DND-41 (cell line): ENCODE results near the gene PAPPA2.

Source experiments
- ATAC-seq: fragments of 200-7000 bp; cut with Tn5 transposase; 3 replicates; pipeline ENCODE4 v1.9.1; 2021; ENCODE audit warnings: low read depth; ENCODE audit not compliant: insufficient read depth
- DNase-seq: peaks from one replicate; pipeline ENCODE4 v3.0.0-alpha.2; 2020
- H2AFZ ChIP-seq: 2 replicates; pipeline ENCODE4 v1.6.0; 2012; ENCODE audit warnings: low read depth, low read length
- H3K27ac ChIP-seq: 2 replicates; pipeline ENCODE4 v1.5.1; 2012; ENCODE audit warnings: low read length, inconsistent platforms
- H3K27me3 ChIP-seq: fragments of 200-600 bp; sonication (generic); 2 replicates; pipeline ENCODE4 v1.6.0; 2012; ENCODE audit warnings: low read length, mild to moderate bottlenecking, inconsistent platforms; ENCODE audit not compliant: insufficient read depth, poor library complexity
- H3K36me3 ChIP-seq: 2 replicates; pipeline ENCODE4 v1.5.1; 2012; ENCODE audit warnings: low read length, inconsistent platforms; ENCODE audit not compliant: insufficient read depth
- H3K4me1 ChIP-seq: 2 replicates; pipeline ENCODE4 v1.5.1; 2012; ENCODE audit warnings: mild to moderate bottlenecking, low read length; ENCODE audit not compliant: insufficient read depth
- H3K4me2 ChIP-seq: 2 replicates; pipeline ENCODE4 v1.6.0; 2012; ENCODE audit warnings: mild to moderate bottlenecking, moderate library complexity, low read length, inconsistent platforms; ENCODE audit not compliant: insufficient read depth
- H3K4me3 ChIP-seq, 2 experiments: fragments of 200-600 bp in 1 of 2; shearing (Covaris generic) in 1 of 2; 2 replicates each; pipeline ENCODE4 v1.5.1; 2012 to 2016; ENCODE audit warnings: inconsistent platforms in 2 of 2, low read length in 2 of 2, mild to moderate bottlenecking in 2 of 2, low read depth in 1 of 2, moderate library complexity in 1 of 2
- H3K79me2 ChIP-seq: 2 replicates; pipeline ENCODE4 v1.6.0; 2012; ENCODE audit warnings: low read length, inconsistent platforms; ENCODE audit not compliant: insufficient read depth
- H3K9ac ChIP-seq: 2 replicates; pipeline ENCODE4 v1.6.0; 2012; ENCODE audit warnings: low read depth, mild to moderate bottlenecking, inconsistent platforms, low read length, moderate library complexity
- H3K9me3 ChIP-seq: 2 replicates; pipeline ENCODE4 v1.5.1; 2012; ENCODE audit warnings: low read length, moderate library complexity, mild to moderate bottlenecking, inconsistent platforms; ENCODE audit not compliant: insufficient read depth, severe bottlenecking
- H4K20me1 ChIP-seq: 2 replicates; pipeline ENCODE4 v1.6.0; 2012; ENCODE audit warnings: low read length; ENCODE audit not compliant: insufficient read depth
- EZH2 ChIP-seq: IDR thresholded peaks from 3 replicates; pipeline ENCODE4 v1.6.1; 2012; ENCODE audit warnings: borderline replicate concordance, low read depth, mild to moderate bottlenecking, moderate library complexity, low read length, inconsistent platforms; ENCODE audit not compliant: severe bottlenecking
- TF ChIP-seq, protein P1 (sequence below): IDR thresholded peaks from 2 replicates; pipeline ENCODE4 v1.5.1; 2012; ENCODE audit warnings: borderline replicate concordance, low read length, moderate library complexity, mild to moderate bottlenecking; ENCODE audit not compliant: poor library complexity, severe bottlenecking; ENCODE audit errors: extremely low read depth

Gene PAPPA2

DNA sequence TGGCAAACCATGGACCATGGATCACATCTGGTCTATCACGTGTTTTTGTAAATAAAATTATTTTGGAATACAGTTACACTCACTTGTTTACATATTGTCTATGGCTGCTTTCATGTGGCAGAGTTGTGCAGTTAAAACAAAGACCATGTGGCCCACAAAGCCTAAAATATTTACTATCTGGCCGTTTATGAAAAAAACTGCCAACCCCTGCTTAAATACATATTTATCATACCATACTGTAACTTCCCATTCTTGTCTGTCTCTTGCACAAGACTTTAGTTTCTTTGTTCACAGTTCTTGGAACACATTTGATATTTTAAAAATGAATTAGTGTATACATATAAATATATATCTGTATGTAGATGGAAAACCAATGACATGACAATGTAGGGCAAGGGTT, 141.5 kb downstream of the PAPPA2 start:
- TF ChIP-seq EZH2, result no peak
- Histone ChIP-seq H3K4me1 (no peaks in the 10 kb centered on the region), H3K9ac (no peak overlapping the region), H3K27me3 (no peaks in the 10 kb centered on the region), H4K20me1 (no peaks in the 10 kb centered on the region), H3K79me2 (no peaks in the 10 kb centered on the region), H3K36me3 (no peaks in the 10 kb centered on the region), H2AFZ (no peak overlapping the region), H3K27ac (no peak overlapping the region), H3K9me3 (no peaks in the 10 kb centered on the region), H3K4me2 (no peak overlapping the region), H3K4me3 (no peak overlapping the region)
- DNase-seq (no peak), ATAC-seq (no peak)

DNA sequence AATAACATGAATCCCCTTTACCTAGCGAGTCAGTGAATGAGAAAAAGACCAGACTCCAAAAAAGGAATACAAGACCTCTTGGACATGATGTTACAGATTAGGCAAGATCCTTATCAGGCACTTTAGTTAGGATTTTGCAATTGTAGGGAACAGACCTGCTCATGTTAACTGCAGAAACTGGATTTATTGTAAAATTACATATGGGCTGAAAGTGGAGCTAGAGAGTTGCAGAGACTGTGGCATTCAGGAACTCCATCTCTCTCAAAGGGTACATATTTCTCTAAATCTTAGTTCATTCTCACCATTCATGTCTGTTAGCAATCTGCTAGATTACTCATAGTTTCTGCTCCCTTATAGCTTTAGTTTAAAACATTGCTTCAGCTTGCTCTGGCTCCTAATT, 142.2 kb downstream of the PAPPA2 start:
- no peak overlapping the region for H3K4me3 ChIP-seq
- no peaks in the 10 kb centered on the region for H3K4me1 ChIP-seq
- no peak overlapping the region for H3K9ac ChIP-seq
- no peaks in the 10 kb centered on the region for H3K9me3 ChIP-seq
- H3K79me2 ChIP-seq, result no peaks in the 10 kb centered on the region
- H2AFZ ChIP-seq, result no peak overlapping the region
- no peak overlapping the region for H3K4me2 ChIP-seq
- no peaks in the 10 kb centered on the region for H3K27me3 ChIP-seq
- no peaks in the 10 kb centered on the region for H3K36me3 ChIP-seq
- H3K27ac ChIP-seq, result no peak overlapping the region
- ATAC-seq (no peak), DNase-seq (no peak)
- TF ChIP-seq, protein P1, sequence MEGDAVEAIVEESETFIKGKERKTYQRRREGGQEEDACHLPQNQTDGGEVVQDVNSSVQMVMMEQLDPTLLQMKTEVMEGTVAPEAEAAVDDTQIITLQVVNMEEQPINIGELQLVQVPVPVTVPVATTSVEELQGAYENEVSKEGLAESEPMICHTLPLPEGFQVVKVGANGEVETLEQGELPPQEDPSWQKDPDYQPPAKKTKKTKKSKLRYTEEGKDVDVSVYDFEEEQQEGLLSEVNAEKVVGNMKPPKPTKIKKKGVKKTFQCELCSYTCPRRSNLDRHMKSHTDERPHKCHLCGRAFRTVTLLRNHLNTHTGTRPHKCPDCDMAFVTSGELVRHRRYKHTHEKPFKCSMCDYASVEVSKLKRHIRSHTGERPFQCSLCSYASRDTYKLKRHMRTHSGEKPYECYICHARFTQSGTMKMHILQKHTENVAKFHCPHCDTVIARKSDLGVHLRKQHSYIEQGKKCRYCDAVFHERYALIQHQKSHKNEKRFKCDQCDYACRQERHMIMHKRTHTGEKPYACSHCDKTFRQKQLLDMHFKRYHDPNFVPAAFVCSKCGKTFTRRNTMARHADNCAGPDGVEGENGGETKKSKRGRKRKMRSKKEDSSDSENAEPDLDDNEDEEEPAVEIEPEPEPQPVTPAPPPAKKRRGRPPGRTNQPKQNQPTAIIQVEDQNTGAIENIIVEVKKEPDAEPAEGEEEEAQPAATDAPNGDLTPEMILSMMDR, result no peak
- TF ChIP-seq EZH2, result no peak
- H4K20me1 ChIP-seq, result no peaks in the 10 kb centered on the region

DNA sequence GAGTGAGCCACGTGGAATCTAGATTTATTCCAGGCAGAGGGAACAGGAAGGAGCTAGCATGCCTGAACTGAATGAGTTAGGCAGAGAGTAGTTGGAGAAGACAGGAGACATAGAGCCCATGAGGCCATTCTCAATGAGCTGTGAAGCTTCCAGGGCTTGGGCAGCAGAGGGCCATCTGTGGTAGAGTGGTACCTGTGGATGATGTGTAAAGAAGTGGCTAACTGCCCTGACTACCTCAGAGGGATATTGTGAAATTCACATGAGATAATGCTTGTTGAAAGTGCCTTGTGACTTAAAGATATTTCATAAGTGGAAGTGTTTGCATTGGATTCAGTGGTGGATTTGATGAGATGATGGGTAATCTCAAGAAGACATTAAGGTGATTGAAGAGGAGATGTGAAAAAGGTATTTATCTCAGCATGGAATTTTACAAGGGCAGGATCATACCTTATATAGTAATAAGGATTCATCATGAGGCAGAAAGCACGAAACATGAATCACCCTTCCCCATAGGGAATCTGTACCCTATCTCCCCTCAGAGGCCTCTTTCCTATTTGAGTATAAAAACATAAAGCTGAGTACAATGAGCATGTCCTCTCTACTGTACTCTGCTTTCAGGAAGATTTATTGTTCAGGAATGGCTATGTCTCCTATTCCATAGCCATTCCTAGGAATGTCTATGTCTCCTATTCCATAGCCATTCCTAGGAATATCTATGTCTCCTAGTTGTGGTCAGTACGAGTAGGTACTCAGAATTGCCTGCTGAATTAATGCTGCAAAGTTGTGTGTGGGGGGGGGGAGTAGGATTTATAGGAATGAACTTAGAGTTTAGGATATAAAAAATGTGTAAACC, 146.8 kb downstream of the PAPPA2 start:
- H2AFZ ChIP-seq, result no peak overlapping the region
- no peak overlapping the region for H3K9ac ChIP-seq
- H3K27ac ChIP-seq, result no peak overlapping the region
- no peaks in the 10 kb centered on the region for H3K36me3 ChIP-seq
- ATAC-seq (no peak), DNase-seq (no peak)
- no peaks in the 10 kb centered on the region for H3K27me3 ChIP-seq
- H3K79me2 ChIP-seq, result no peaks in the 10 kb centered on the region
- H3K9me3 ChIP-seq, result no peaks in the 10 kb centered on the region
- no peak overlapping the region for H3K4me2 ChIP-seq
- no peak overlapping the region for H3K4me3 ChIP-seq
- no peak for TF ChIP-seq EZH2
- TF ChIP-seq, protein P1, result no peak
- no peaks in the 10 kb centered on the region for H3K4me1 ChIP-seq
- no peaks in the 10 kb centered on the region for H4K20me1 ChIP-seq

DNA sequence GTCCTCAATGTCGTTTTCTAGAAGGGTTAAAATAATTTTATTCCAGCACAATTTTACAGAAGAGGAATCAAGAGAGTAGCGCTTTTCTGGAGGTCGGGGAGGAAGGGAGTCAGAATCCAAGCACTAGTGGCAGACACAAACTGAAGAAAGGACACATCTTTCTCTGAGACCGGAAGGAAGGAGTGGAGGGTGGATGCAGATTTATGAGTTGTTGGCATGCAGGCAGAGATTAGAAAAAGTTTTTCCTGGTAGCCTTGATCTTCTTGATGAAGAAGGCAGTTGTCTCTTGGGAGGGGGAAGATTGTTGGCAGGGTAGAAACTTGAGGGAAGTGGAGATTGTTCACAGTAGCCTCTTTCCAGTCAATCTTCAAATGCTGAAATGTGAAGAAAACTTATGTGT, 149.8 kb downstream of the PAPPA2 start:
- no peaks in the 10 kb centered on the region for H3K27me3 ChIP-seq
- ATAC-seq, result no peak
- DNase-seq, result no peak
- H3K4me1 ChIP-seq, result no peaks in the 10 kb centered on the region
- no peak overlapping the region for H3K9ac ChIP-seq
- TF ChIP-seq, protein P1, result no peak
- TF ChIP-seq EZH2, result no peak
- H2AFZ ChIP-seq, result no peak overlapping the region
- no peak overlapping the region for H3K4me3 ChIP-seq
- H3K27ac ChIP-seq, result no peak overlapping the region
- H3K9me3 ChIP-seq, result no peaks in the 10 kb centered on the region
- no peaks in the 10 kb centered on the region for H3K79me2 ChIP-seq
- H3K36me3 ChIP-seq, result no peaks in the 10 kb centered on the region
- H3K4me2 ChIP-seq, result no peak overlapping the region
- H4K20me1 ChIP-seq, result no peaks in the 10 kb centered on the region
